Astrocyte of the cerebellum (primary cell): ENCODE measurements around the gene PLLP.
A peak's percentile ranks its signal among the peaks of the same experiment; 100 is the strongest.

Experiments used
- DNase-seq: peaks from one replicate; pipeline ENCODE4 v3.0.0-alpha.2; 2011; ENCODE audit warnings: low read depth
- H3K4me3 ChIP-seq: 2 replicates; pipeline ENCODE4 v1.5.1; 2011; ENCODE audit warnings: mild to moderate bottlenecking, low read depth, low read length, moderate library complexity
- CTCF ChIP-seq: IDR thresholded peaks from 2 replicates; pipeline ENCODE4 v1.5.1; 2012; ENCODE audit warnings: low read length, low read depth, moderate library complexity, mild to moderate bottlenecking; ENCODE audit errors: missing control alignments
- in situ Hi-C: cut with HindIII; loops from 2 replicates; pipeline ENCODE4 v1.10.0; 2017; ENCODE audit warnings: low sequenced_read_pairs

Gene PLLP

GRCh38 chr16:57244463-57244766 lies 40.1 kb downstream of the PLLP start:
- no peak for TF ChIP-seq CTCF
- no peak for DNase-seq
- in situ Hi-C loops = no loop called here
- peak overlapping the region; percentile 78 for H3K4me3 ChIP-seq

GRCh38 chr16:57242650-57243049 lies 41.8 kb downstream of the PLLP start:
- DNase-seq = no peak
- in situ Hi-C loops = no loop called here
- H3K4me3 ChIP-seq = no peak overlapping the region
- TF ChIP-seq CTCF = no peak

GRCh38 chr16:57240851-57241250 lies 43.6 kb downstream of the PLLP start:
- no peak for TF ChIP-seq CTCF
- no peak for DNase-seq
- in situ Hi-C loops = no loop called here
- no peak overlapping the region for H3K4me3 ChIP-seq

- in situ Hi-C loops = no loop called here
- no peak for TF ChIP-seq CTCF
- H3K4me3 ChIP-seq = no peak overlapping the region
- DNase-seq = no peak
Observed at GRCh38 chr16:57239107-57239506, 45.4 kb downstream of the PLLP start.

GRCh38 chr16:57238682-57239081 lies 45.8 kb downstream of the PLLP start:
- no peak for TF ChIP-seq CTCF
- no peak overlapping the region for H3K4me3 ChIP-seq
- no peak for DNase-seq
- in situ Hi-C loops = no loop called here

- H3K4me3 ChIP-seq = no peak overlapping the region
- no peak for DNase-seq
- in situ Hi-C loops = no loop called here
- no peak for TF ChIP-seq CTCF
Observed at GRCh38 chr16:57236022-57236350, 48.5 kb downstream of the PLLP start.
